NCI-H69 (cell line): ENCODE results near the gene MRPL11.
"Not testable (repeated sequence)": the region's sequence is repeated elsewhere in the genome, so short reads cannot be mapped to it uniquely, and the experiment has no call there.

Source experiments
- DNase-seq: peaks from one replicate; lab custom pipeline; 2025; lab: John Stamatoyannopoulos, UW

Gene MRPL11

DNA sequence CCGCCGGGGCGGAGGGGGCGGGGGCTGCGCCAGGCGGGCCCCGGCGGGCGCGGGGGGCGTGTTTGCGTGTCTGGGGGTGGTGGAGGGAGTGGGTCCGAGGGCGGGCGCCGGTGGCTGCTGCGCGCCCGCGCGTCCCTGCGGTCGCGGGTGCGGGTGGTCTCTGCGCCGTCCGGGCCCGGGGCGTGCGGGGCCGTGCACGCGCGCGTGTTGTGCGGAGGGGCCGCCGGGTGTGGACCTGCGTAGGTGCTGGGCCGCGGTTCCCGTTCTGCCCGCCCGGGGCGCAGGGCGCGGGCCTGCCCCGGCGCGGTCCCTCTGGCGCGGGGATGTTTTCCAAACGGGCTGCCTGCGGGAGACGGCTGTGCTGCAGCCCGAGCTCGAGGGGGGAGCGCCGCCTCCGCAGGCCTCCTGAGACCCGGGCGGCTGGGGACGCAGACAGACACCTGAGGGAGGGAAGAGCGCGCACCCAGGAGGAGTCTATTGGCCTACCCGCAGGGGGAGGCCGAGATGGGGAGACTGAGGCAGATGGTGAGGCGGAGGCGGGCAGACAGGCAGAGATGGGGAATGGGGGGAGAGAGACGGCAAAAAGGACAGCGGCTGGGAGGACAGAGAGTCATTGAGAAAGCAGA is 28.5 kb upstream of the MRPL11 start:
- peak; percentile 66 for DNase-seq

DNA sequence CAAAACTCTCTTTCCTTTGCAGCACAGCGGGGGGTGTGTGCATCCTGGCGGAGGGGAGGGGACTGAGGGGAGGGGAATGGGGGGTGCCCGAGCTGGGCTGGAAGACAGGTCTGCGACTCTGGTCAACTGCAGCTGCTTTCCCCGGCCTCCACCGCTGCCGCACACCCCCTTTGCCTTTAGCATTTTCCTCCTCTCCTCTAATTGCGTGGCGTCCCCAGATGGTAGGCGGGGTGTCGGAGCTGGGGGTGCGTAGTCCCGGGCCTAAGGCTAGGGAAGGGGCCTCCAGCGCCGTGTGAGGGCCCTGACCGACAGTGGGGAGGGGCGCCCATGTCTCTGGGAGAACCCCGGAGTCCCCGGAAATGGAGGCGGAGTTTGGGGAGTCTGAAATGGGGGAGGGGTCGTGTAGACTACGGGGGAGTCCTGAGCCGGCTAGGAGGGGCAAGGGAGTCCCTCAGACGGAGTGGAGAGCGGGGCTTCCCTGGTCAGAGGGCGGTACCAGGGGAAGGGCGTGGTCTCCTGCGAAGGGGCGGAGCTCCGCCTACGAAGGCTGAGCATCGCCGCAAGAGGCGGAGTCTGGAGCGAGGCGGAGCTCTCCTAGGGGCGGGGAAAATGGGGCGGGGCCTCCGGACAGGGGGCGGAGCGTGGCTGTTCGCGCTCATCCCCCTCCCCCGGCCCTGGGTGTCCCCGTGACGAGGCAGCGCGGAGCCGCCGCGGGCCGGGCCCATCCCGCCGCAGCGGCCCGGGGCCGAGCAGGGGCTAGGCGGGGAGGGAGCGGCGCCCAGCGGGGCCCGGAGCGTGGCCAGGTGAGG is 27.8 kb upstream of the MRPL11 start, which contains the start of gene PELI3:
Gene PELI3 (plus strand): TSS at position 681 of the 809 bp plus-strand sequence. CDS start 1,224 bp downstream, outside the sequence.
- DNase-seq, result peak; percentile 96

DNA sequence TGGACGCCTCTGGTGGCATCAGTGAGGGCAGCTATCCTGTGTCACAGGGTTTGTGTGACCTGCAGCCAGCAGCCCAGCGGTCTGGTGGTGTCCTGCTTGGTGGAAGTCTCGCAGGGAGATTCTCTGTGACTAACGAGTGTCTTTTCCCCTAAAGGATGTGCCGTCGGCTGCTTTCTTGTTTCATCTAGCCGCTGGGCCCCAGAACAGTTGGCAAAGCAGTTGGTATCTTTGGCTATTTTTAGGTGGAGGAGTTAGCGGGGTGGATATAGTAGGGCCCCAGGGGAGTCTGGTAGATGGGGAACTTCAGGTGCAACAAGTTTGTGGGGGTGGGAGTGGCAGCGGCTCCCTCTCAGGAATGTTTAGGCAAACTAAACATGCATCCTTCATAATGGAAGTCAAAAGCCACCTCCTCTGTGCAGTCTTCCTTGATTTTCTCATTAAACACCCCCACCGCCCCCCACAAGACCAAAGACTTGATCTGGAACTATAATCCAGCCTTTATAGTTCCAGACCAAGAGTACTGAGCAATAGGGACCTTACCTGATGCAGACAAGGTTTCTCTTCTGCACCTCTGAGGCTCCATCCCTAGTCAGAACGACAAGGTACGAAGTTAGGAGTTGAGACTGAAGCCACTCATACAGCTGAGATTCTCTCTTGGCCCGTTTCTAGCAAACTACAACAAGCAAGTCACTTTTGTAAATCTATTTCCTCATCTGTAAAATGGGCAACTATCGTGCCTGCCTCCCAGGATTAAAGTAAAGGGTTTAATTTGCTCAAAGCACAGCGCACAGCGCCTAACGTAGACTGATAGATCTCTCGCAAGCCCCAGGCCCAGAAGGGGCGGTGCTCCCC is 27.0 kb upstream of the MRPL11 start:
- DNase-seq, result no peak

DNA sequence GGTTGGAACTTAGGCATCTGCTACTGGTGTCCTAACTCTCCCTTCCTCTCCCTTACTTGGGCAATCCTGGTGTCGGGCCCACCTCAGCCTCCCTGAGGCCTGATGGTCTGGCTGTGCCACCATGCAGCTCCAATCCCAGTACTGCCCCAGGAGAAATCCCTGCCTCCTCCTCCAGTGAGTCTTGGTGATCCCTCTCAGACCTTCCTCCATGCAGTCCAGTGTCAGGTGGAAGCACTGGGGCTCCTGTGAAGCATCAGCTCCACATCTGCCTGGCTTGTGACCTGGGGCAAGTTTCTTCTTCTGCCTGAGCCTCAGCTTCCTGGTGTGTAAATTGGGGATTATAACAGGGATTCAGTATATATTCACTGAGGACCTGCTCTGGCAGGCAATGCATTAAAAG is 26.3 kb upstream of the MRPL11 start:
- no peak for DNase-seq

DNA sequence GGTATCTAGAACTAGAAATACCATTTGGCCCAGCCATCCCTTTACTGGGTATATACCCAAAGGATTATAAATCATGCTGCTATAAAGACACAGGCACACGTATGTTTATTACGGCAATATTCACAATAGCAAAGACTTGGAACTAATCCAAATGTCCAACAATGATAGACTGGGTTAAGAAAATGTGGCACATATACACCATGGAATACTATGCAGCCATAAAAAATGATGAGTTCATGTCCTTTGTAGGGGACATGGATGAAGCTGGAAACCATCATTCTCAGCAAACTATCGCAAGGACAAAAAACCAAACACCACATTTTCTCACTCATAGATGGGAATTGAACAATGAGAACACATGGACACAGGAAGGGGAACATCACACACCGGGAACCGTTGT is 25.5 kb upstream of the MRPL11 start:
- DNase-seq, result not testable (repeated sequence)

DNA sequence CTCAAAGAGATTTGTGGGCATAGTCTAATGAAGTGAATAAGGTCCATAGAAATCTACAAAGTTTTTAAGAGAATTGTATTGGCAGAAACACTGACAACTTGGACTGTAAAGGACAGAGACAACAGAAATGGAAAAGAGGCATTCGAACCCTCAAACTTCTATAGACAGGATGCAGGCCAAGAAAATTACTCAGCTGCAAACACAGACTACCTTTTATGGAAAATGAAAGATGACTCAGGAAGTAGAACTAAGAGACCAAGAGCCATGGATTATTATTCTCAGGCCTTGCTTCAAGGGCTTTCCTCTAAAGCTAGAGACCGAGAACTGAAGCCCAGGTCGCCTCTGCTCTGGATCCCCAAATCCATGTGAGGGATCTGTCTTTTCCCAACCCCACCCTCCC is 24.3 kb upstream of the MRPL11 start:
- DNase-seq, result no peak

DNA sequence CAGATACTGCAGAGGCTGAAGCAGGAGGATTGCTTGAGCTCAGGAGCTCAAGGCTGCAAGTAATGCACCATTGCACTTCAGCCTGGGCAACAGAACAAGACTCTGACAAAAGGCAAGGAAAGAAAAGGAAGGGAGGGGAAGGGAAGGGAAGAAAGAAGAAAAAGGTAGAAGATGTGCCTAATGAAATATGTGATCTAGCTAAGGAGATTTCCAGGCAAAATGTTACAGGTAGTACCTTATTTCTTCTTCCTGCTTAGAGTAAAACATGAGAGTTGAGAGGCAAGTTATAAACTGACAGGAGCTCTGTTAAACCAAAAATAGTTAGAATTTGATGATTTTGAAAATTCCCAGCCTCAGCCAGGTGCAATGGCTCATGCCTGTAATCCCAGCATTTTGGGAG is 23.4 kb upstream of the MRPL11 start:
- no peak for DNase-seq

DNA sequence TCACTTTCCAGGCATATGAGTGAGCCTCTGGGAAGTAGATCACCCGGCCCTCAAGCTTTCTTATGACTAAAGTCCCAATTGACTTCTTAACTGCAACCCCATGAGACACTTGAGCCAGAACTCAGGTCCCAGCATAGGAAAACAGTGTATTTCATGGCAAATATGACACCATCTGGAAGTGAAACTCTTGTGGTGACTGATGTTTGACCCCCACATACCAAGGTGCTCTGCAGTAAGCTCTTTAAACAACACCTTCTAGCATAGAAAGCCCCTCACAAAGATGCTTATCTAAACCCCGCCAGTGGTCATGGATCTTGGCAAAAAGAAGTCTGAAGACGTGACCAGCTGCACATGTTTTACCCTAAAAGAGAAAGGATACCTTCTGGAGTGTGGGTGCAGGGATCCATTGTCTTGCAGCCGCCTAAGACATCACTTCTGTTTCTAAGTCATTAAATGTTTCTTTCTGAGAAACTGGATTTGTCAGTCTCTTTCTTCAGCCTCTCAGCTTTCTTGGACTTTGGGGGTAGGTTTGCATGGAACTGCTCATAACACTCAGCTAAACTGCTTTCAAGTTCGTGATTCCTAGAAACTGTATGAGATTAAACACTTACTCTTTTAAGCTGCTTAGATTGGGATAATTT is 20.6 kb upstream of the MRPL11 start:
- DNase-seq, result no peak

DNA sequence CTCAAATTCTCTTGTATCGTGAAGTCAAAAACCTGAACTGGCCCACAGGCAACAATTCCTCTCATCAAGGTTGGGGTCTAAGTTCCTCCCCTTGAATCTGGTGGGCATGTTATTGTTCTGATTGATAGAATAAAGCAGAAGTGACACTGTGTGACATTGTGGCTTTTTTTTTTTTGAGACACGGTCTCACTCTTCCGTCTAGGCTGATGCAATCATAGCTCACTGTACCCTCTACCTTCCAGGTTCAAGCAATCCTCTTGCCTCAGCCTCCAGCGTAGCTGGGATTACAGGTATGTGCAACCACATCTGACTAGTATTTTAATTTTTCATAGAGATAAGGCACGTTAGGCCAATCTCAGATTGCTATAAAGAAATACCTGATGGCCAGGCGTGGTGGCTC is 19.2 kb upstream of the MRPL11 start:
- no peak for DNase-seq

DNA sequence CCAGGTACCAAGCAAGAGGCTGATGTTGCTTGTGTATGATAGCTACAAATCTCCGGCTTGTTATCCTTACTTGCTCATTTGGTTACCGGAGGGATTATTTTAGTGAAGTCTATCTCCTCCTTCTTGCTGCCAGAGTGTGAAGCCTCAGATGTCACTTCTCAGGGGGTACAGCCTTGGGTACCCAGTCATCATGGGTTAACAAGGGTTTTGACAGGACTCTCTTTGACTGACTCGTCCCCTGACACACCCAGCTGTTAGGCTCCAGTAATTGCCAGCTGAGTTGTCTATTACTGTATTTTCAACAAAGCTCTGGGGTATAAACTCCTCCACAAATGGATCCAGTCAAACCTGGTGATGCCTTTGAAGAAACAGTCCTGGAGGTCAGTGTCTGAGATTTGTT is 16.2 kb upstream of the MRPL11 start:
- no peak for DNase-seq

DNA sequence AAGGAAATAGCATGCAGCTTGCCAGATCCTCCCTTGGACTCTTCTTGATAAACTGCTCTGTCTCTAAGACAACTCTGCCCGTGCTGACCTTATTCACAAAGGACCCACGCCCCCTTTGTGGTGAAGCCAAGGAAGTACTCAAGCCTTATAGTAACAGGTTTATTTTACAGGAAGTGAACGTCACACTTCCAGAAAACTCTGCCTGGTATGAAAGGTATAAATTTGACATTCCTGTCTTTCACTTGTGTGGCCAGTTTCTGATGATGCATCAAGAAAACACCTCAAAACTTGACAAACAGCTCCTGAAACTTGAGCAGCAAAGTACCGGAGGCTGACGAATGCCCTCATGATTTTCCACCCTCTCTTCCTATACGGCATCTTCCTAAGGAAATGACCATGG is 15.6 kb upstream of the MRPL11 start:
- peak; percentile 17 for DNase-seq

DNA sequence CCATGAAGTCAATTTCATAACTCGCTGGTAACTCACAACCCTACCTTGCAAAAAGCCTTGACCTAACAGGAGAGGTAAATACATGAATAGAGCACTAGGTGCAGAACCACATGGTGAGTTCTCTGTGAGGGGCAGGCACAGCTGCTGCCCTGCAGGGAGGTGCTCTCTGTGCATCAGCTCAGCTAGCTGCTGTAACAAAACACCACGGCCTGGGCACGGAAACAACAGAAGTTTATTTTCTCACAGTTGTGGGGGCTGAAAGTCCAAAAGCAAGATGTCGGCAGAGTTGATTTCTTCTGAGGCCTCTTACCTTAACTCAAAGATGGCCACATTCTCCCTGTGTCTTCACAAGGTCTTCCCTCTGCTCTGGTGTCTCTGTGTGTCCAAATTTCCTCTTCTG is 13.0 kb upstream of the MRPL11 start:
- DNase-seq, result no peak

DNA sequence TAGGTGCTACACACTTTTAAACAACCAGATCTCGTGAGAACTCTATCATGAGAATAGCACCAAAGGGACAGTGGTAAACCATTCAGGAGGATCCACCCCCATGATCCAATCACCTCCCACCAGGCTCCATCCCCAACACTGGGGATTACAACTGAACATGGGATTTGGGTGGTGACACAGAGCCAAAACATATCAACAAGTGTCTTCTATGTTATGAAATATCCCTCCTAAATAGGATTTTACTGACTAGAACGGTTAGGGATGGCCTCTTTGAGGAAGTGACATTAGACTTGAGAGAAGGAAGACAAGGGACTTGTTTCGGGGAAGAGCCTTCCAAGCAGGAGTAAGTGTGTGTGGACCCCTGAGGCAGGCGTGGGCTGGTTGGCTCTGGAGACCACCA is 11.9 kb upstream of the MRPL11 start:
- no peak for DNase-seq

DNA sequence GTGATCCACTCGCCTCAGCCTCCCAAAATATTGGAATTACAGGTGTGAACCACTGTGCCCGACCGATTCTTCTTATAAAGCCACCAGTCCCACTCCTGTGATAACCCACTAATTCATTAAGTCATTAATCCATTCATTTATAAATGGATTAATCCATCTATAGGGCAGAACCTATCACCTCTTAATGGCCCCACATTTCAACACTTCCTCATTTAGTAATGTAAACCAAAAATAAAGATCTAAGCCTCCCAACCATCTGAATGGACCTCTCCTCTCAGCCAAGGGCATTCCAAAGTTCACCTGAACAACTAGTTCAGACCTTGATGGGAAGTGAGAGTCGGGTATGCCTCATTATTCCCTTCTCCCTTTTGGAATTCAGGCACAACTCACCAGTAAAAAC is 9.9 kb upstream of the MRPL11 start:
- no peak for DNase-seq

DNA sequence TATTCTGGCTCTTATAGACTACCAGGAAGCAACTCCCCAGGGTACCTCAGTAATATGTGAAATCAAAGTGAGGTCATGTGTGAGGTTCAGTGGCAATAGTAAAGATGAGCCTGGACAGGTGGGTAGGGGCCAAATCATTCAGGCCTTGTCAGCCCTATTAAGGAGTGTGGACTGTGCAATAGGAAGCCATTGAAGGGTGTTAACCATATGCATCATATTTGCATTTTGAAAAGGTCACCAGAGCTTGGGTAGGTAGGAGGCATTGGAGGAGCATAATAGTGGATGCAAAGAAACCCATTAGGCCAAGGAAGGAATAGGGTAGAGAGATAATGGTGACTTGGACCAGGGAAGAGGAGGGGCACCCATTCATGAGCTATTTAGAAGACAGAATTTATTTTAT is 8.4 kb upstream of the MRPL11 start:
- peak; percentile 69 for DNase-seq

DNA sequence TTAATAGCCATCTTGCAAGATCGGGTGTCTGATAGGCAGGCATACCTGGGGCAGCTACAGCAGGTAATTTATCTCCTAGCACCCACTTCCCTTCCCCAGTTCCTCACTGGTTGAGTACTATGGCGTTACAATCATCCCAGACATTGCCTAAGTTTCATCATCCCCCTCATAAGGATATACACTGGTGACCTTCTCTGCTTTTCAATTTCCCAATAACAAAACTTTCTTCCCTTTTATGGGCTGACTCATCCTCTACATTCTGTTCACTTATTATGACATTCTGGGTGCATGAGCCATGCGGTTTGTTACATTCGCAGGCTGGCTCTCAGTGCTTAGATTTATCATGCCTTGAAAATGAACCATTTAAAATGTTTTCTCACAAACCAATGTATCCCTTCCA is 5.0 kb upstream of the MRPL11 start:
- DNase-seq, result no peak

DNA sequence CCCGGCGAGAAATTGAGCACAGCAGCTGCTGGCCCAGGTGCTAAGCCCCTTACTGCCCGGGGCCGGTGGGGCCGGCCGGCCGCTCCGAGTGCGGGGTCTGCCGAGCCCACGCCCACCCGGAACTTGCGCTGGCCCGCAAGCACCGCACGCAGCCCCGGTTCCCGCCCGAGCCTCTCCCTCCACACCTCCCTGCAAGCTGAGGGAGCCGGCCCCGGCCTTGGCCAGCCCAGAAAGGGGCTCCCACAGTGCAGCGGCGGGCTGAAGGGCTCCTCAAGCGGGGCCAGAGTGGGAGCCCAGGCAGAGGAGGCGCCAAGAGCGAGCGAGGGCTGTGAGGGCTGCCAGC is 2.3 kb upstream of the MRPL11 start:
- not testable (repeated sequence) for DNase-seq

DNA sequence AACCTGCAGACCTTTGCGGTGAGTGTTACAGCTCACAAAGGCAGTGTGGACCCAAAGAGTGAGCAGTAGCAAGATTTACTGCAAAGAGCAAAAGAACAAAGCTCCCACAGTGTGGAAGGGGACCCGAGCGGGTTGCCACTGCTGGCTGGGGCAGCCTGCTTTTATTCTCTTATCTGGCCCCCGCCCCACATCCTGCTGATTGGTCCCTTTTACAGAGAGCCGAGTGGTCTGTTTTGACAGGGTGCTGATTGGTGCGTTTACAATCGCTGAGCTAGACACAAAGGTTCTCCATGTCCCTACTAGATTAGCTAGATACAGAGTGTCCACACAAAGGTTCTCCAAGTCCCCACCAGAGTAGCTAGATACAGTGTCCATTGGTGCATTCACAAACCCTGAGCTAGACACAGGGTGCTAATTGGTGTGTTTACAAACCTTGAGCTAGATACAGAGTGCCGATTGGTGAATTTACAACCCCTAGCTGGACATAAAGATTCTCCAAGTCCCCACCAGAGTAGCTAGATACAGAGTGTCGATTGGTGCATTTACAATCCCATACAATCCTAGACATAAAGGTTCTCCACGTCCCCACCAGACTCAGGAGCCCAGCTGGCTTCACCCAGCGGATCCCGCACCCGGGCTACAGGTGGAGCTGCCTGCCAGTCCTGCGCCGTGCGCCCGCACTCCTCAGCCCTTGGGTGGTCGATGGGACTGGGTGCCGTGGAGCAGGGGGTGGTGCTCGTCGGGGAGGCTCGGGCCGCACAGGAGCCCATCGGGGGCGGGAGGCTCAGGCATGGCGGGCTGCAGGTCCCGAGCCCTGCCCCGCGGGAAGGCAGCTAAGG is 1.7 kb upstream of the MRPL11 start:
- peak; percentile 76 for DNase-seq

DNA sequence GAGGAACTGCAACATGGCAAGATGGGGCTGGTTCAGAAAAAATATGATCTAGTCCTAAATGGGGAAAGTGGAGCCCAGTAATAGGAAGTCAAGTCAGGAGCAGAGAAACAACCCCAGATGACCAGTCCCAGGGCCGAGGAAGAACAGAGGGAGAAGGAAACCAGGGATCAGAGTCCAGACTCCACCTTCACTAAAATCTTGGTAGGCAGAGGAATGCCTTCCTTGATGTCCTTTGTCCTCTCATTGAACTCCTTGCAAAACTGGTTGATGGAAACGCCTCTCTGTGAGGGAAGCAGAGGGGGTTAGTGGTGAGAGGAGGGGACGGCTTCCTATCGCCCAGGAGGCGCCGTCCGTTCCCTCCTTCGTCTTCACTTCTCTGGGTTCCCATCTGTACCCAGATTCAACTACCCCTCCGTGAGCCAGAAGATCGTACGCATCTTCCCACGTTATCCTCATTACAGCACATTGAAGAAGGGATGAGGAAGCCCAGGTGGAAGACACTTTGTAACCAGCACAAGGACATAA is 607 bp downstream of the MRPL11 start:
- DNase-seq, result no peak

DNA sequence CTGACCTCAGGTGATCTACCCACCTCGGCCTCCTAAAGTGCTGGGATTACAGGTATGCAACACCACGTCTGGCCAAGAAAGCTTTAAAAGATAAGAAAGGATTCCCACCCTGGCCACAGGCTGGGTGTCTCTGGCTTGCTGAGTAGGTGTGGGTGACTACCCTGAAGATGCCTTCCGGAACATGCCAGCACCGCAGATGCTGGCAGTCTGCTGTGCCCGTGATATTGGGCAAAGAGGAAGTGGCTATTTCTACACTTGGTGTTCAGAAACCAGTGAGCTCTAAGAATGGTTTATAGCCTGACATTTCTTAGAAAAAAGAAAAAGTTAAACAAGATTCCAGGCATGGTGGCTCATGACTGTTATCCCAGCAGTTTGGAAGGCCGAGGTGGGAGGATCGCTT is 6.1 kb downstream of the MRPL11 start:
- no peak for DNase-seq

DNA sequence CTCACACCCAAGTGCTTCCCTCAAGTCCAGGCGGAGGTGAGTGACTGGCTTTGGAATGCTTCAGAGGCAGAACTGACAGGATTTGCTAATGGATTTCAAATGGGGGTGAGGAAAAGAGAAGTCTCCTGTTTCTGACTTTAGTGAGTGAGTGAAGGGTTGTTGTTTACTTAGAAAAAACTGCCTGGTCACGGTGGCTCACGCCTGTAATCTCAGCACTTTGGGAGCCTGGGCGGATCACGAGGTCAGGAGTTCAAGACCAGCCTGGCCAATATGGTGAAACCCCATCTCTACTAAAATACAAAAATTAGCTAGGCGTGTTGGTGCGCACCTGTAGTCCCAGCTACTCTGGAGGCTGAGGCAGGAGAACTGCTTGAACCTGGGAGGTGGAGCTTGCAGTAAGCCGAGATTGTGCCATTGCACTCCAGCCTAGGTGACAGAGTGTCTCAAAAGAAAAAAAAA is 6.7 kb downstream of the MRPL11 start:
- DNase-seq, result not testable (repeated sequence)
